Measurements from ENCODE around the gene LIMS1.
"Not testable (repeated sequence)": the region's sequence is repeated elsewhere in the genome, so short reads cannot be mapped to it uniquely, and the experiment has no call there.

The LIMS1 gene

DNA sequence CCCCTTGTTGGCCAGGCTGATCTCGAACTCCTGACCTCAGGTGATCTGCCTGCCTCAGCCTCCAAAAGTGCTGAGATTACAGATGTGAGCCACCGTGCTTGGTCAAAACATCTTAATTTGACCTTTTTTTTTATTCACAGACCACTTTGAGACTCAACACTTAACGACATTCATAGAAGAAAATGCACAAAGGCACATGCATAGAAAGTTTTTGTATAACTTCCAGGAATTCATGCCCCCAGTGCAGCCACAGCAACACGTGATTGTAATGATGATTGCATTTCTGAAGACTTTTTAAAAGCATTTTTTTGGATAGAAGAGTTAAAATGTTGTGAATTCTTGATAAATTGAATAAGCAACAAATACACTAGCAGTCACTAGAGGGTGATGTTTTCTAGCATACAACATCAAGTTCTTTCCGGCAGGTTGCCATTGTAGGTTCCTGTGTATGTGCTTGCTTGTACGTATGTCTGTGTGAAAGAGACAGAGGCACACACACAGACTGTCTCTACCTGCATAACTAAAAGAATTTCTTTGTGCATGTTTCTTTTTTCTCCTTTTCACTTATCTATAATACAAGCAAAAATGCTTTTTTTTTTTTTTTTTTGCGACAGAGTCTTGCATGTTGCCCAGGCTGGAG lies 63.0 kb downstream of the LIMS1 start:
- Histone ChIP-seq H4K20me1 (ENCODE audit: insufficient read depth, low read length) (peaks cover 36% of the 10 kb centered on the region), H3K4me1 (ENCODE audit: low read length) (peaks cover 38% of the 10 kb centered on the region), H3K79me2 (ENCODE audit: low read length) (peaks cover 51% of the 10 kb centered on the region)
- H3K27me3 ChIP-seq (ENCODE audit: low read depth, low read length); H2AFZ ChIP-seq (ENCODE audit: low read depth, low read length); H3K4me3 ChIP-seq (ENCODE audit: low read length); H3K9ac ChIP-seq (ENCODE audit: low read length); H3K4me2 ChIP-seq (ENCODE audit: low read length); H3K9me3 ChIP-seq (ENCODE audit: insufficient read depth, low read length); H3K36me3 ChIP-seq (replicated peaks; ENCODE audit: low read depth, low read length); H3K27ac ChIP-seq (ENCODE audit: low read length): not testable (repeated sequence)
- TF ChIP-seq, protein P1, sequence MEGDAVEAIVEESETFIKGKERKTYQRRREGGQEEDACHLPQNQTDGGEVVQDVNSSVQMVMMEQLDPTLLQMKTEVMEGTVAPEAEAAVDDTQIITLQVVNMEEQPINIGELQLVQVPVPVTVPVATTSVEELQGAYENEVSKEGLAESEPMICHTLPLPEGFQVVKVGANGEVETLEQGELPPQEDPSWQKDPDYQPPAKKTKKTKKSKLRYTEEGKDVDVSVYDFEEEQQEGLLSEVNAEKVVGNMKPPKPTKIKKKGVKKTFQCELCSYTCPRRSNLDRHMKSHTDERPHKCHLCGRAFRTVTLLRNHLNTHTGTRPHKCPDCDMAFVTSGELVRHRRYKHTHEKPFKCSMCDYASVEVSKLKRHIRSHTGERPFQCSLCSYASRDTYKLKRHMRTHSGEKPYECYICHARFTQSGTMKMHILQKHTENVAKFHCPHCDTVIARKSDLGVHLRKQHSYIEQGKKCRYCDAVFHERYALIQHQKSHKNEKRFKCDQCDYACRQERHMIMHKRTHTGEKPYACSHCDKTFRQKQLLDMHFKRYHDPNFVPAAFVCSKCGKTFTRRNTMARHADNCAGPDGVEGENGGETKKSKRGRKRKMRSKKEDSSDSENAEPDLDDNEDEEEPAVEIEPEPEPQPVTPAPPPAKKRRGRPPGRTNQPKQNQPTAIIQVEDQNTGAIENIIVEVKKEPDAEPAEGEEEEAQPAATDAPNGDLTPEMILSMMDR (IDR thresholded peaks at IDR 0.05; ENCODE audit: low read depth, low read length), result peak; percentile 25; the same call in 1 of the 2 replicates

DNA sequence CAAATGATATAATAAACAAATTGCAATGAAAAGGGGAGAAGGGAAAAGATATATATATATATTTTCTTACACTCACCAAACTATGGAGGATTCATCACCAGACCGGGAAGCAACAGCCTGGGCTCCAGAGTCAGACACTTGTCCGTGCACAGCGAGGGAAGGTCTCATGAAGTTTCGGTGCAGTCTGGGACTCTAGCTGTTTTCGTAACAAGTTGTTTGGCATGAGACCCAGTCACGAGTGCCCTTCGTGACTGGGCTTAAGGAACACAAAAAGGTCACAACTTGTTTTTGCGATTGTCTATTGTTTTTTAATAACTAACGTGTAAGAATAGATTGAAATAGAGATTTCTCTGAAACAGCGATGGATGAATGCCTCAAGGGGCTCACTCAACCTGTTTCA lies 66.9 kb downstream of the LIMS1 start:
- H4K20me1 ChIP-seq (ENCODE audit: insufficient read depth, low read length), result peaks cover 26% of the 10 kb centered on the region

DNA sequence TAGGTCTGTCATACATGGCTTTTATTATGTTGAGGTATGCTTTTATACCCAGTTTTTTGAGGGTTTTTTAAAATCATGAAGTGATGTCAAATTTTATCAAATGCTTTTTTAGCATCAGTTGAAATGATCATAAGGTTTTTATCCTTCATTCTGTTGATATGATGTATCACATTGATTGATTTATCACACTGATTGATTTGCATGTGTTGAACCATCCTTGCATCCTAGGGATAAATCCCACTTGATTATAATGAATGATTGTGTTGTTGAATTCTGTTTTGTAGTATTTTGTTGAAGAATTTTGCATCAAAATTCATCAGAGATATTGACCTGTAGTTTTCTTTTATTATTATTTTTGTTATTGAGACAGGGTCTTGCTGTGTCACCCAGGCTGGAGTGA lies 68.2 kb downstream of the LIMS1 start:
- Histone ChIP-seq H3K9me3 (ENCODE audit: insufficient read depth, low read length) (no peaks in the 10 kb centered on the region), H3K79me2 (ENCODE audit: low read length) (peaks cover 63% of the 10 kb centered on the region), H3K9ac (ENCODE audit: low read length) (no peak overlapping the region), H3K27me3 (ENCODE audit: low read depth, low read length) (no peaks in the 10 kb centered on the region), H3K27ac (ENCODE audit: low read length) (no peak overlapping the region), H4K20me1 (ENCODE audit: insufficient read depth, low read length) (peaks cover 38% of the 10 kb centered on the region), H3K4me3 (ENCODE audit: low read length) (no peak overlapping the region), H3K36me3 (replicated peaks; ENCODE audit: low read depth, low read length) (no peaks in the 10 kb centered on the region), H3K4me1 (ENCODE audit: low read length) (peaks cover 10% of the 10 kb centered on the region), H2AFZ (ENCODE audit: low read depth, low read length) (no peak overlapping the region), H3K4me2 (ENCODE audit: low read length) (no peak overlapping the region)
- TF ChIP-seq EZH2phosphoT487 (IDR thresholded peaks at IDR 0.05; ENCODE audit: low read depth), result no peak
- TF ChIP-seq, protein P1 (IDR thresholded peaks at IDR 0.05; ENCODE audit: low read depth, low read length), result no peak

More for the DNA sequence above, 66.9 kb downstream of the LIMS1 start:
- Histone ChIP-seq H3K79me2 (ENCODE audit: low read length) (peaks cover 56% of the 10 kb centered on the region), H3K4me1 (ENCODE audit: low read length) (peaks cover 16% of the 10 kb centered on the region)
- H2AFZ ChIP-seq (ENCODE audit: low read depth, low read length); H3K9me3 ChIP-seq (ENCODE audit: insufficient read depth, low read length); H3K4me3 ChIP-seq (ENCODE audit: low read length); H3K4me2 ChIP-seq (ENCODE audit: low read length); H3K9ac ChIP-seq (ENCODE audit: low read length); H3K27ac ChIP-seq (ENCODE audit: low read length); H3K27me3 ChIP-seq (ENCODE audit: low read depth, low read length); H3K36me3 ChIP-seq (replicated peaks; ENCODE audit: low read depth, low read length): not testable (repeated sequence)

DNA sequence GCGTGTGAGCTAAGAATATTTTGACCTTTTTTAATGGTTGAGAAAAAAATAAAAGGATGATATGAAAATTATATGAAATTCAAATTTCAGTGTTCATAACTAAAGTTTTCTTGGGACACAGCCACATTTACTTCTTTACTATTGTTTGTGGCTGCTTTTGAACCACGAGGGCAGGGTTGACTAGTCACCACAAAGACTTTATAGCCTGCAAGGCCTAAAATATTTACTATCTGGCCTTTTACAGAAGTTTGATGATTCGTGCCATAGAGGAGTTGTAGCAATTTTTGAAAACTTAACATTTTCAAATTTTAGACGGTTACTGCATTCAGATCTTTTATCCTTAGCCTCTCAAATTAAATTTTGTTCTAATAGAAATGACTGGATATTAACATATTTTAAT lies 69.9 kb downstream of the LIMS1 start:
- Histone ChIP-seq H3K27me3 (ENCODE audit: low read depth, low read length) (no peaks in the 10 kb centered on the region), H3K4me2 (ENCODE audit: low read length) (no peak overlapping the region), H3K4me3 (ENCODE audit: low read length) (no peak overlapping the region), H3K9ac (ENCODE audit: low read length) (no peak overlapping the region), H3K27ac (ENCODE audit: low read length) (no peak overlapping the region), H3K79me2 (ENCODE audit: low read length) (peaks cover 69% of the 10 kb centered on the region), H3K36me3 (replicated peaks; ENCODE audit: low read depth, low read length) (no peaks in the 10 kb centered on the region), H4K20me1 (ENCODE audit: insufficient read depth, low read length) (peaks cover 52% of the 10 kb centered on the region), H3K9me3 (ENCODE audit: insufficient read depth, low read length) (no peaks in the 10 kb centered on the region), H2AFZ (ENCODE audit: low read depth, low read length) (no peak overlapping the region), H3K4me1 (ENCODE audit: low read length) (peaks cover 18% of the 10 kb centered on the region)
- TF ChIP-seq EZH2phosphoT487 (IDR thresholded peaks at IDR 0.05; ENCODE audit: low read depth), result no peak
- TF ChIP-seq, protein P1 (IDR thresholded peaks at IDR 0.05; ENCODE audit: low read depth, low read length), result no peak
